HG03460 (cell line): ENCODE results near the gene ZCCHC7.

Experiments used
- ATAC-seq: cut with Tn5 transposase; IDR thresholded peaks from one replicate; pipeline ENCODE4 v1.9.1; 2021; ENCODE audit not compliant: unreplicated experiment

Gene ZCCHC7

GRCh38 chr9:37332578-37332977 is 212.2 kb downstream of the ZCCHC7 start:
- ATAC-seq, result no peak

DNA sequence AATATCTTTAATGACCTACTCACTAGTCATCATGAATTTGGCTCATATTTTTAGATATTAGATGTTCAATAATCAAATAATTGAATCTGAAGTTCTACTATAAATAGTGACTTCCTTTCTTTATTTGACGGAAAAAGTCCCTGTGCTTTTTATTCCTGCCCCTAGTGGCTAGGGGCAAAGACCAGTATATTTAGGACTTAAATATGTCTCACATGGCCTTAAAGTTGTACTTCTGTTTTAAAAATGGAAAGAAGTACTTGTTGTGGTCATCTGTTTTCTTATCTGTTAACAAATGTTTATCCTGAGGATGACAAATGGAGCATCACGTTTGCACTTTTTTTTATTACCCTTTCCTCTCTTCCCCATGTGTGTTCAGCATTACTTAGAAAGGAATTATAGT is 212.9 kb downstream of the ZCCHC7 start:
- no peak for ATAC-seq

- no peak for ATAC-seq
Measured at GRCh38 chr9:37335238-37335637, 214.9 kb downstream of the ZCCHC7 start.

DNA sequence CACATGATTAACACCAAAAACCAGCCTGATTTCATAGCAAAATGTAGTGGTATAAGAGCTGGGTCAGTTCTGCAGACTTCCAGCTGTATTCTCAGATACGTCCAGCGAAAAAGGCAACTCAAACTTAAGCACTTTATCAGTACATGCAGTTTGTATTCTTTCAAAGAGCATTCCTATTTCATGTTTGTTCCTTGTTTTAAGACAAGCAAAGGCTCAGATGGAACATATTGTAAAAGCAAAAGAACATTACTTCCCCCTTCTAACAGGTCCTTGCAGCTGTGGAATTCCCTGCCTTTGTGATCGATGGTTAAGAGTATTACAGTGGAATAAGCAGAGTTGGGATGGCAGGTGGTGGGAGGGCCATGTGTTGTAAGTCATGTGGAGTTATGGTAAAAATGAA is 215.8 kb downstream of the ZCCHC7 start:
- no peak for ATAC-seq

GRCh38 chr9:37337301-37337890 is 217.0 kb downstream of the ZCCHC7 start:
- no peak for ATAC-seq

DNA sequence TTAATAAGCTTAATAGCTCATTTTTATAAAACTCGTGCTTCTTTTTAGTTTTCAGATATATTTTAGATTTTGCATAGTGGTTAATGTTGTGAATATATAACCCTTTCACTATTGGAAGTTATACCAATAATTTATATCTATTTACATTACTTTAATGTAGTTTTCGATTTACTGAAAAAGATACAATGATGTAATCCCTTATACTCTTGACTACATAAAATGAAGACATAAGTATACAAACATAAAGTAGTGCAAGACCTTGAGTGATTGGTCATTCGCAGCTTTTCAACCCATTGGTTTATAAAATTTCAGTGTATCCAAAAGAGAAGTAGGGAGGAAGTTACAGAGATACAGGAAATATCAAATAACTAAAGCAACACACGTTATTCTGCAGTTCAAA is 217.8 kb downstream of the ZCCHC7 start:
- no peak for ATAC-seq

DNA sequence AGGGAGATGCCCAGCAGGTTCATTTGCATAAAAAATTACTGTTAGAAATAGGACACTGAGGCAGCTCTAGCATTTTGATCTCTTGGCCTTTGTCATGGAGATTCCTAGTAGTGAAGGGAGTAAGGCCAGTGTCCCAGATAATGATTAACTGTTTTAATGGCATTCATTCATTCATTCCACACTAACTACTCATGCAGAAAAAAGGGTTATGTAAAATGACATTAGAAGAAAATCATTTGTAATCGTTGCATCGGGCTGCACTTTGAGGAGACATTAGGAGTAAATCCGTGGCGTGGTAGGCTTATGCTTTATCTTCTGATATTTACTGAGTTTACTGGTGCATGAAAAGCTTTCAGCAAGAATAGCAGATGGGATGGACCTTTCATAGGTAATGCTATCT is 219.5 kb downstream of the ZCCHC7 start:
- ATAC-seq, result no peak

DNA sequence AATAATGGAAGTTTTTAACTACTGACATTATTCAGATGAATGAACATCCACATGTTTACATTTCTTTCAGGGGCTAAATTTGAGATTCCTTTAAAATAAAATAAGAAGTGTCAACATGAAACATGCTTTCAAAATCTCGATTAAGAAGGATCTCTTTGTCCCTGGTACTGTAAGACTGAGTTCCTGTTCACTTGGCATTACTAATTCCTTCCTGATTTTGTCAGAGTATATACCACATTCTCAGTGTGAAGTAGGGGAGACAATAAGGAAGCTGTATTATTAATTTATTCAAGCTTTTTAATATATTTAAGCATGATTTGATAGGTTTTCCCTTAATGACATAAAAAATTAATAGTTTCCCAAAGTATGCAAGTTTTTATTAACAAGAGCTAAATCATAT is 220.6 kb downstream of the ZCCHC7 start:
- ATAC-seq, result no peak

DNA sequence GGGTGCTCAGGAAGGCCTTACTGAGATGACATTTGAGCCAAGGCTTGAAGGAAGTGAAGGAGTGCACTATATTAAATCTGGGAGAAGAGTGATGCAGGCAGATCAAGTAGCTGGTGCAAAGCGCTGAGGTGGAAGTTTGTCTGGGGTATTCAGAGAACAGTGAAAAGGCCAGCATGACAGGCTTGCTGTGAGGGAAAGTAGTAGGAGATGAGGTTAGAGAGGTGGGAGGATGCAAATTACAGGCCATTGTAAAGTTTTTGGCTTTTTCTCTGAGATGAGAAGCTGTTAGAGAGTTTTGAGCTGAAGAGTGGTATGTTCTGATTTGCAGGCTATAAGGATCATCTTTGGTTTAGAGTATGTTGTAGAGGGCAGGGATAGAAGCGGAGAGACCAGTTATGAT is 221.3 kb downstream of the ZCCHC7 start:
- no peak for ATAC-seq

DNA sequence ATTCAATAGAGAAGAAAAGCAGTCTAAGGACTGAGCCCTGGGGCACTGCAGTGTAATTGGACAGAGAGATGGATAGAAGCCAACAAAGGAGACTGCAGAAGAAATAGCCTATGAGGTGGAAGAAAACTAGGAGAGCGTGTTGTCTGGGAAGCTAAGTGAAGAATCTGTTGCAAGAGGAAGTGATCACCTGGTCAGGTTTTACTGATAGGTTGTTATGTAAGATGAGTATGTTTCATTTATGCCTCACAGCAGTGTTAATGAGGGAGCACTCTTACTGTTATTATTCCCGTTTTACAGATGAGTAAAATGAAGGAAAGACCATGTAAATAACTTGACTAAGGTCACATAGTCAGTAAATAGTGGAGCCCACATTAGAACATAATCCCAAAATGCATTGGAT is 222.1 kb downstream of the ZCCHC7 start:
- no peak for ATAC-seq

GRCh38 chr9:37342895-37343294 is 222.5 kb downstream of the ZCCHC7 start:
- no peak for ATAC-seq

- ATAC-seq, result no peak
Measured at GRCh38 chr9:37343724-37344123, 223.3 kb downstream of the ZCCHC7 start.

DNA sequence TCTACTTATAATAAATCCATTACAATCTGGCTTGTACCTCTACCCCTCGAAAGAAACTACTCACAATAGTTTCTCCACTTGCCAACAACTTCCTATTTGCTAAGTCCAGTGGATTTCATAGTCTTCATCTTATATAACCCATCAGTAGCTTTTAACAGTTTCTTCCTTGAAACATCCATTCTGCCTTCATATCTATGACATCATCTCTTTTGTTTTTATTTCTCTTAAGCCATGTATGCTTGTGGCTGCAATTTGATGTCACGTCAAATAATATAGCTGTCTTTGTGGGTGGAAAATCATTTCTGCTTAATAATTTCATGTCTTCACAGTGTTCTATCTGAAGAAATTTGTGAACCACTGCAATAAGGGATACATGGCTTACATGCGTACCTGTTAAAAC is 224.7 kb downstream of the ZCCHC7 start:
- ATAC-seq, result no peak

GRCh38 chr9:37348917-37349316 is 228.5 kb downstream of the ZCCHC7 start:
- ATAC-seq, result no peak

DNA sequence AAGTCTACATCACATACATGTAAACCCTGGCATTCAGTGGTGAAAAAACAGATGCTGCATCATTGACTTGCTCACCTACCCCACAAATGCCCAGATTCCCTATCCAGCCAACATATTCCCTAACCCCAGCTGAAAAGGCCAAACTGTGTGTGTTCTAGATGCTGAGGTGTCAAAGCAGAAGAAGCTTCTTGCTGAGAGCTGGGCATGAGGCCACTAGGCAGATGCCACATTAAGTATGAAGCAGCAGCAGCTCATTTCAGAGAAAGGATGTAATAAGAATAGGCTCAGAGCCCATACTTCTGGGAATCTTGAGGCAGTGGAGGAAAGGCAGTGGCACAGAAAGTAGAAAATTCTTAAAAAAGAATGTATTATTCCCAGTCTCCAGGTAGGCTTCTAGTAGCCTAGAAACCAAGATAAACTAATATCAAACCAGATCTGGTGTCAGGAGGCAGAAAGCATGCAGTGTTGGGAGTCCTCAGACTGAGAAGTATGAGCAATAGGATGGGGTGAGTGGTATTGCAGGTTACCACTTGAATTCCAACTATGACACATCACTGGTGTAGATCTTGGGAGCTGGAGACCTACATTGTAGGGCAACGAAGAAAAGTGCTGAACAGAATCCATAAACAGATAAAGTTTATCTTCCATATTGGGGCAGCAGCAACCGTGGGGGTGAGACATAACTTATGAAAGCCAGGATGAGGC is 230.3 kb downstream of the ZCCHC7 start:
- no peak for ATAC-seq

- no peak for ATAC-seq
Measured at GRCh38 chr9:37353791-37354190, 233.4 kb downstream of the ZCCHC7 start.

GRCh38 chr9:37362430-37362829 is 242.1 kb downstream of the ZCCHC7 start:
- no peak for ATAC-seq

- no peak for ATAC-seq
Measured at GRCh38 chr9:37363124-37363523, 242.8 kb downstream of the ZCCHC7 start.

- ATAC-seq, result no peak
Measured at GRCh38 chr9:37364136-37364535, 243.8 kb downstream of the ZCCHC7 start.

GRCh38 chr9:37364751-37365360 is 244.5 kb downstream of the ZCCHC7 start:
- no peak for ATAC-seq

- ATAC-seq, result peak; percentile 39
Measured at GRCh38 chr9:37369671-37370070, 249.3 kb downstream of the ZCCHC7 start.

GRCh38 chr9:37370282-37370681 is 249.9 kb downstream of the ZCCHC7 start:
- no peak for ATAC-seq
